HepG2 (cell line): ENCODE results near the gene FXN. TPM values are rescaled to one million over a fixed set of nuclear protein-coding genes. Genes with fewer than 3 reads are reported as not detected.

Experiments
- ATAC-seq: fragments of 200-7000 bp; cut with Tn5 transposase; 3 replicates; pipeline ENCODE4 v1.9.1; 2020; ENCODE audit warnings: mild to moderate bottlenecking, moderate library complexity
- BruUV-seq: library from RNA; stranded (reverse); fragments of 400-500 nt; replicated peaks from 2 replicates; lab custom pipeline; 2021; lab: Mats Ljungman, UMichigan
- CTCF ChIA-PET: fragments of 300-600 bp; formaldehyde crosslinking; extraction: SDS; loops from one replicate; lab custom pipeline; 2021; ENCODE audit warnings: low total read pairs, inconsistent platforms, low intra/inter-chr PET ratio; lab: Yijun Ruan, JAX
- POLR2A ChIA-PET: fragments of 350-600 bp; sonication (Branson Sonifier 250); formaldehyde crosslinking; loops from one replicate; lab custom pipeline; 2020; ENCODE audit warnings: antibody characterized with exemption, inconsistent platforms; lab: Yijun Ruan, JAX
- DNase-seq: peaks from one replicate; pipeline ENCODE4 v3.0.0-alpha.2; 2015; ENCODE audit warnings: low spot score
- FAIRE-seq: peaks from 3 replicates; lab custom pipeline; 2011; peaks lifted over from hg19 to GRCh38; lab: Jason Lieb, UNC
- H2AFZ ChIP-seq: one replicate; pipeline ENCODE4 v1.6.1; 2011; ENCODE audit warnings: low read length, inconsistent platforms
- H3K27ac ChIP-seq: fragments of 300-600 bp; 3 replicates; pipeline ENCODE4 v1.8.0; 2011; ENCODE audit warnings: mixed run types, mild to moderate bottlenecking, mixed read lengths, low read length, inconsistent platforms; ENCODE audit not compliant: insufficient read depth; ENCODE audit errors: extremely low read length
- H3K27me3 ChIP-seq, 2 experiments: fragments of 200-600 bp in 1 of 2; 2 replicates in 1 of 2; 3 replicates in 1 of 2; pipeline versions ENCODE4 v1.6.0 to v1.8.0; 2011; ENCODE audit warnings: low read length in 2 of 2, mild to moderate bottlenecking in 2 of 2, moderate library complexity in 2 of 2, inconsistent platforms in 1 of 2; ENCODE audit not compliant: insufficient read depth in 2 of 2, control insufficient read depth in 1 of 2
- H3K36me3 ChIP-seq, 2 experiments: fragments of 200-600 bp in 1 of 2; replicated peaks in 1 of 2; 2 replicates in 1 of 2; 3 replicates in 1 of 2; pipeline versions ENCODE4 v1.5.1 to v1.8.0; 2011; ENCODE audit warnings: low read length in 2 of 2, inconsistent platforms in 1 of 2; ENCODE audit not compliant: insufficient read depth in 2 of 2, control insufficient read depth in 1 of 2
- H3K4me1 ChIP-seq: 2 replicates; pipeline ENCODE4 v1.5.1; 2012; ENCODE audit warnings: low read length, inconsistent platforms; ENCODE audit not compliant: insufficient read depth
- H3K4me2 ChIP-seq: 2 replicates; pipeline ENCODE4 v1.6.0; 2011; ENCODE audit warnings: low read depth, low read length, inconsistent platforms
- H3K4me3 ChIP-seq, 3 experiments: fragments of 200-600 bp in 1 of 3; sonication (generic), shearing (Covaris generic) in 1 of 3; replicated peaks in 1 of 3; 2 replicates each; pipeline ENCODE4 v1.5.1; 2011 to 2016; ENCODE audit warnings: low read length in 3 of 3, inconsistent platforms in 2 of 3, low read depth in 2 of 3, mild to moderate bottlenecking in 2 of 3, control low read depth in 1 of 3, mixed read lengths in 1 of 3; ENCODE audit not compliant: insufficient read depth in 1 of 3
- H3K79me2 ChIP-seq: one replicate; pipeline ENCODE4 v1.6.1; 2011; ENCODE audit warnings: low read length, inconsistent platforms; ENCODE audit not compliant: insufficient read depth
- H3K9ac ChIP-seq: 2 replicates; pipeline ENCODE4 v1.6.0; 2011; ENCODE audit warnings: mild to moderate bottlenecking, low read depth, low read length, inconsistent platforms; ENCODE audit not compliant: insufficient read depth
- H3K9me3 ChIP-seq: 2 replicates; pipeline ENCODE4 v1.5.1; 2012; ENCODE audit warnings: mild to moderate bottlenecking, low read length
- H4K20me1 ChIP-seq: 2 replicates; pipeline ENCODE4 v1.6.0; 2011; ENCODE audit warnings: inconsistent platforms, mild to moderate bottlenecking, low read length, moderate library complexity; ENCODE audit not compliant: insufficient read depth
- CENPBD1 ChIP-seq: sonication (generic); formaldehyde crosslinking; IDR thresholded peaks from 2 replicates; pipeline ENCODE4 v1.8.0; 2022; ENCODE audit warnings: missing genetic modification reagents, low read depth, mild to moderate bottlenecking, borderline replicate concordance
- HHEX ChIP-seq: IDR thresholded peaks from 2 replicates; pipeline ENCODE4 v1.6.1; 2016; ENCODE audit warnings: control low read depth
- HNF4G ChIP-seq, 2 experiments: sonication (generic) in 1 of 2; formaldehyde crosslinking in 1 of 2; IDR thresholded peaks; 2 replicates each; pipeline versions ENCODE4 v1.4.0 to v1.6.1; 2011 to 2020; ENCODE audit warnings: borderline replicate concordance in 2 of 2, low read depth in 2 of 2, mild to moderate bottlenecking in 2 of 2, low read length in 1 of 2, missing genetic modification reagents in 1 of 2, moderate library complexity in 1 of 2
- KDM3A ChIP-seq: IDR thresholded peaks from 2 replicates; pipeline ENCODE4 v1.6.1; 2018; ENCODE audit warnings: low read depth, missing compliant biosample characterization
- LBX2 ChIP-seq: sonication (generic); formaldehyde crosslinking; IDR thresholded peaks from 2 replicates; pipeline ENCODE4 v1.5.0; 2020; ENCODE audit warnings: missing genetic modification reagents, mild to moderate bottlenecking, borderline replicate concordance
- NBN ChIP-seq: fragments of 450-650 bp; conservative IDR thresholded peaks from 2 replicates; pipeline ENCODE4 v1.6.1; 2017
- NCOA1 ChIP-seq: sonication (generic); formaldehyde crosslinking; IDR thresholded peaks from 2 replicates; pipeline ENCODE4 v1.9.0; 2021; ENCODE audit warnings: missing genetic modification reagents
- NCOA2 ChIP-seq: sonication (generic); formaldehyde crosslinking; IDR thresholded peaks from 2 replicates; pipeline ENCODE4 v1.8.0; 2022; ENCODE audit warnings: inconsistent platforms
- NFKB2 ChIP-seq: sonication (generic); formaldehyde crosslinking; IDR thresholded peaks from 2 replicates; pipeline ENCODE4 v1.4.0; 2020; ENCODE audit warnings: missing genetic modification reagents, borderline replicate concordance
- RERE ChIP-seq: IDR thresholded peaks from 2 replicates; pipeline ENCODE4 v1.6.1; 2016; ENCODE audit warnings: low read depth, missing genetic modification reagents, missing compliant biosample characterization
- USF2 ChIP-seq, 2 experiments: sonication (generic) in 1 of 2; formaldehyde crosslinking in 1 of 2; IDR thresholded peaks; 2 replicates each; pipeline versions ENCODE4 v1.5.1 to v1.6.1; 2011 to 2020; ENCODE audit warnings: borderline replicate concordance in 1 of 2, low read depth in 1 of 2, low read length in 1 of 2, mild to moderate bottlenecking in 1 of 2, missing genetic modification reagents in 1 of 2, moderate library complexity in 1 of 2
- ZBTB43 ChIP-seq: sonication (generic); formaldehyde crosslinking; conservative IDR thresholded peaks from 2 replicates; pipeline ENCODE4 v1.4.0; 2020; ENCODE audit warnings: missing genetic modification reagents
- ZC3H4 ChIP-seq: sonication (generic); formaldehyde crosslinking; IDR thresholded peaks from 2 replicates; pipeline ENCODE4 v1.4.0; 2020; ENCODE audit warnings: missing genetic modification reagents, borderline replicate concordance
- ZFAT ChIP-seq: sonication (generic); formaldehyde crosslinking; conservative IDR thresholded peaks from 2 replicates; pipeline ENCODE4 v1.8.1; 2023; ENCODE audit warnings: missing genetic modification reagents, inconsistent platforms
- ZNF510 ChIP-seq: sonication (generic); formaldehyde crosslinking; IDR thresholded peaks from 2 replicates; pipeline ENCODE4 v1.4.0; 2020; ENCODE audit warnings: low read depth, mild to moderate bottlenecking, missing genetic modification reagents
- in situ Hi-C: cut with HindIII; loops from 2 replicates; pipeline ENCODE4 v1.10.0; 2017; ENCODE audit warnings: low pct_unique_long_range_greater_than_20kb; ENCODE audit not compliant: extremely low pct_ligation_motif_present
- intact Hi-C: fragments of 100-400 bp; cut with micrococcal nuclease; formaldehyde crosslinking; loops from one replicate; pipeline ENCODE4 v1.10.0; 2022; ENCODE audit not compliant: unreplicated experiment
- polyA plus RNA-seq, 8 experiments: library from polyadenylated mRNA; depleted of rRNA in 3 of 8; stranded (reverse) in 7 of 8; unstranded in 1 of 8; fragments of >200 nt; fragmentation: Illumina TruSeq in 4 of 8; extraction: Trizol in 4 of 8; gene quantifications; 2 replicates each; pipeline versions ENCODE4 v1.2.1 to v1.2.3, GENCODE V29; 2011 to 2016; ENCODE audit warnings: low read depth in 4 of 8, missing spikeins in 1 of 8, mixed read lengths in 1 of 8; ENCODE audit not compliant: insufficient read depth in 1 of 8
- total RNA-seq, 5 experiments: library from RNA; depleted of rRNA; stranded (reverse); fragments of >200 nt; fragmentation: Illumina TruSeq; extraction: Trizol; gene quantifications; 2 replicates each; pipeline ENCODE4 v1.2.3, GENCODE V29; 2016; ENCODE audit warnings: low read depth in 1 of 5

FXN gene
- total and polyA plus RNA-seq, 2 of the 13 experiments (the other 11 are each of a cell fraction or from before 2014, with no cell fraction given), result 24.1 to 26.0 TPM

- Histone ChIP-seq H3K4me3 (no peak overlapping the region), H3K36me3 (0 out of 5 replicates have a peak, but pooled peaks cover 0 to 3% of the 10 kb centered on the region in 2 experiments), H3K9ac (no peak overlapping the region), H4K20me1 (no peaks in the 10 kb centered on the region), H2AFZ (no peak overlapping the region), H3K27me3 (no peaks in the 10 kb centered on the region), H3K4me2 (no peak overlapping the region), H3K4me1 (no peaks in the 10 kb centered on the region), H3K79me2 (no peaks in the 10 kb centered on the region), H3K9me3 (no peaks in the 10 kb centered on the region), H3K27ac (no peak overlapping the region)
- intact Hi-C loops, result no loop called here
- CTCF ChIA-PET, result no interaction called here
- FAIRE-seq, result no peak
- ATAC-seq, result no peak
- in situ Hi-C loops, result no loop called here
- no peak for DNase-seq
- POLR2A ChIA-PET, result interaction anchor here (0.5 kb wide), 1 partner anchor 24 kb away, joined by 3 read pairs; no protein-coding TSS in a partner anchor
- BruUV-seq, result no TSS peak
- TF ChIP-seq HHEX (CRISPR knock-in tag) (no peak), ZBTB43 (CRISPR knock-in tag) (no peak), KDM3A (no peak), NCOA2 (CRISPR knock-in tag) (no peak), CENPBD1 (CRISPR knock-in tag) (no peak), HNF4G (IDR thresholded peaks at IDR 0.05; ENCODE audit: borderline replicate concordance, low read depth, low read length) (no peak), HNF4G (CRISPR knock-in tag; IDR thresholded peaks at IDR 0.05; ENCODE audit: borderline replicate concordance, low read depth) (no peak), NBN (no peak), LBX2 (no peak), ZC3H4 (CRISPR knock-in tag) (no peak), ZFAT (CRISPR knock-in tag) (no peak), NCOA1 (CRISPR knock-in tag) (no peak), USF2 (IDR thresholded peaks at IDR 0.05; ENCODE audit: low read depth, low read length) (no peak), USF2 (CRISPR knock-in tag; IDR thresholded peaks at IDR 0.05; ENCODE audit: borderline replicate concordance) (no peak), ZNF510 (CRISPR knock-in tag) (no peak), RERE (no peak), NFKB2 (CRISPR knock-in tag) (no peak)
Observed at GRCh38 chr9:69079186-69079585, 43.6 kb downstream of the FXN start.
